Astrocyte (in vitro differentiated cells and primary cell): Measurements from ENCODE around the gene ATP13A1.

Experiments used
- CTCF ChIP-seq: IDR thresholded peaks from 2 replicates; pipeline ENCODE4 v1.5.1; 2011; ENCODE audit warnings: low read depth, mild to moderate bottlenecking, inconsistent platforms, low read length, moderate library complexity; ENCODE audit not compliant: insufficient read depth
- EZH2 ChIP-seq: IDR thresholded peaks from 2 replicates; pipeline ENCODE4 v1.6.1; 2012; ENCODE audit warnings: mild to moderate bottlenecking, low read length, inconsistent platforms; ENCODE audit not compliant: insufficient read depth

GRCh38 chr19:19655641-19656343 is 7.7 kb downstream of the ATP13A1 start:
- no peak for TF ChIP-seq CTCF
- no peak for TF ChIP-seq EZH2
